ENCODE data around the gene LRRFIP2.
"Not testable (repeated sequence)": the region's sequence is repeated elsewhere in the genome, so short reads cannot be mapped to it uniquely, and the experiment has no call there.

LRRFIP2 gene

GRCh38 chr3:37067577-37067976 is 106.8 kb downstream of the LRRFIP2 start:
- DNase-seq (ENCODE audit: low read depth in 2 of 2), result no peak

GRCh38 chr3:37064747-37065146 is 109.6 kb downstream of the LRRFIP2 start:
- DNase-seq (ENCODE audit: low read depth in 2 of 2), result no peak

GRCh38 chr3:37058117-37058516 is 116.3 kb downstream of the LRRFIP2 start:
- no peak for DNase-seq (ENCODE audit: low read depth in 2 of 2)

GRCh38 chr3:37056826-37057225 is 117.6 kb downstream of the LRRFIP2 start:
- DNase-seq (ENCODE audit: low read depth in 2 of 2), result no peak

GRCh38 chr3:37055077-37055476 is 119.3 kb downstream of the LRRFIP2 start:
- not testable (repeated sequence) for DNase-seq (ENCODE audit: low read depth in 2 of 2)

- no peak for DNase-seq (ENCODE audit: low read depth in 2 of 2)
Measured at GRCh38 chr3:37054370-37054769, 120.0 kb downstream of the LRRFIP2 start.

- DNase-seq (ENCODE audit: low read depth in 2 of 2), result no peak
Measured at GRCh38 chr3:37053753-37054152, 120.6 kb downstream of the LRRFIP2 start.

- no peak for DNase-seq (ENCODE audit: low read depth in 2 of 2)
Measured at GRCh38 chr3:37053337-37053736, 121.0 kb downstream of the LRRFIP2 start.

- no peak for DNase-seq (ENCODE audit: low read depth in 2 of 2)
Measured at GRCh38 chr3:37052860-37053259, 121.5 kb downstream of the LRRFIP2 start.

- DNase-seq (ENCODE audit: low read depth in 2 of 2), result no peak
Measured at GRCh38 chr3:37050282-37050681, 124.1 kb downstream of the LRRFIP2 start.

- DNase-seq (ENCODE audit: low read depth in 2 of 2), result not testable (repeated sequence)
Measured at GRCh38 chr3:37042712-37043111, 131.7 kb downstream of the LRRFIP2 start.

GRCh38 chr3:37041546-37042195 is 132.7 kb downstream of the LRRFIP2 start:
- no peak for DNase-seq (ENCODE audit: low read depth in 2 of 2)

- DNase-seq (ENCODE audit: low read depth in 2 of 2), result no peak
Measured at GRCh38 chr3:37040231-37040630, 134.2 kb downstream of the LRRFIP2 start.

GRCh38 chr3:37039161-37039846 is 135.1 kb downstream of the LRRFIP2 start:
- DNase-seq (ENCODE audit: low read depth in 2 of 2), result no peak

GRCh38 chr3:37037352-37037751 is 137.0 kb downstream of the LRRFIP2 start:
- no peak for DNase-seq (ENCODE audit: low read depth in 2 of 2)

GRCh38 chr3:37032961-37033360 is 141.4 kb downstream of the LRRFIP2 start:
- DNase-seq (ENCODE audit: low read depth in 2 of 2), result no peak

GRCh38 chr3:37031096-37031682 is 143.2 kb downstream of the LRRFIP2 start:
- DNase-seq (ENCODE audit: low read depth in 2 of 2), result no peak

GRCh38 chr3:37030588-37030987 is 143.8 kb downstream of the LRRFIP2 start:
- DNase-seq (ENCODE audit: low read depth in 2 of 2), result no peak

- DNase-seq (ENCODE audit: low read depth in 2 of 2), result no peak
Measured at GRCh38 chr3:37029516-37030163, 144.7 kb downstream of the LRRFIP2 start.

- no peak for DNase-seq (ENCODE audit: low read depth in 2 of 2)
Measured at GRCh38 chr3:37029111-37029510, 145.3 kb downstream of the LRRFIP2 start.

- no peak for DNase-seq (ENCODE audit: low read depth in 2 of 2)
Measured at GRCh38 chr3:37028329-37028728, 146.1 kb downstream of the LRRFIP2 start.

- no peak for DNase-seq (ENCODE audit: low read depth in 2 of 2)
Measured at GRCh38 chr3:37026851-37027250, 147.5 kb downstream of the LRRFIP2 start.

All from fibroblast of skin of left quadriceps (primary cell).